Common myeloid progenitor, CD34-positive (primary cell): ENCODE data around the gene P2RX2.
A peak's percentile ranks its signal among the peaks of the same experiment; 100 is the strongest.

Experiments used
- CTCF ChIA-PET: fragments of 350-600 bp; sonication (Branson Sonifier 250); formaldehyde crosslinking; loops from one replicate; lab custom pipeline; 2021; ENCODE audit warnings: antibody characterized with exemption; lab: Charles Lee
- POLR2A ChIA-PET: fragments of 350-600 bp; sonication (Branson Sonifier 250); formaldehyde crosslinking; loops from one replicate; lab custom pipeline; 2021; ENCODE audit warnings: antibody characterized with exemption; lab: Charles Lee
- DNase-seq, 3 donors: peaks; one replicate each; pipeline versions ENCODE4 v3.0.0 to v3.0.0-alpha.2; 2013
- H3K27ac ChIP-seq, 2 experiments: 1 replicate in 1 of 2; 2 replicates in 1 of 2; pipeline ENCODE4 v1.7.0; 2013; ENCODE audit warnings: inconsistent platforms in 2 of 2, low read length in 2 of 2, mild to moderate bottlenecking in 2 of 2, low read depth in 1 of 2, moderate library complexity in 1 of 2; ENCODE audit not compliant: severe bottlenecking in 2 of 2, insufficient read depth in 1 of 2, poor library complexity in 1 of 2
- H3K27me3 ChIP-seq, 5 experiments: replicated peaks in 2 of 5; 1 replicate in 3 of 5; 2 replicates in 2 of 5; pipeline versions ENCODE4 v1.6.1 to v1.7.0; 2013; ENCODE audit warnings: low read length in 4 of 5, mild to moderate bottlenecking in 2 of 5, moderate library complexity in 2 of 5, inconsistent platforms in 1 of 5; ENCODE audit not compliant: insufficient read depth in 5 of 5, control insufficient read depth in 4 of 5
- H3K36me3 ChIP-seq, 4 experiments: 1 replicate in 2 of 4; 2 replicates in 2 of 4; pipeline versions ENCODE4 v1.6.1 to v1.7.0; 2013; ENCODE audit warnings: low read length in 3 of 4, control low read depth in 1 of 4, mild to moderate bottlenecking in 1 of 4; ENCODE audit not compliant: control insufficient read depth in 4 of 4, insufficient read depth in 4 of 4
- H3K4me1 ChIP-seq, 4 experiments: 1 replicate in 3 of 4; 2 replicates in 1 of 4; pipeline versions ENCODE4 v1.6.1 to v1.7.1; 2013; ENCODE audit warnings: low read length in 3 of 4, mild to moderate bottlenecking in 3 of 4, control low read depth in 1 of 4, inconsistent platforms in 1 of 4, moderate library complexity in 1 of 4; ENCODE audit not compliant: control insufficient read depth in 4 of 4, insufficient read depth in 4 of 4; ENCODE audit errors: control extremely low read depth in 1 of 4
- H3K4me3 ChIP-seq, 7 experiments: 1 replicate in 4 of 7; 2 replicates in 3 of 7; pipeline versions ENCODE4 v1.5.1 to v1.7.0; 2013; ENCODE audit warnings: mild to moderate bottlenecking in 7 of 7, low read length in 6 of 7, moderate library complexity in 6 of 7, inconsistent platforms in 2 of 7, low read depth in 2 of 7, control low read depth in 1 of 7; ENCODE audit not compliant: insufficient read depth in 4 of 7, control insufficient read depth in 1 of 7; ENCODE audit errors: extremely low read depth in 1 of 7
- H3K9me3 ChIP-seq, 5 experiments: 1 replicate in 4 of 5; 2 replicates in 1 of 5; pipeline versions ENCODE4 v1.6.1 to v1.7.1; 2013; ENCODE audit warnings: low read length in 4 of 5, mild to moderate bottlenecking in 2 of 5, inconsistent platforms in 1 of 5, low read depth in 1 of 5, moderate library complexity in 1 of 5; ENCODE audit not compliant: control insufficient read depth in 4 of 5, insufficient read depth in 2 of 5; ENCODE audit errors: control extremely low read depth in 1 of 5
- WGBS: methylation state at CpG from one replicate; pipeline ENCODE4 v1.1.5; 2013; ENCODE audit not compliant: insufficient coverage; 5-methylcytosine and 5-hydroxymethylcytosine counted together

The P2RX2 gene

DNA sequence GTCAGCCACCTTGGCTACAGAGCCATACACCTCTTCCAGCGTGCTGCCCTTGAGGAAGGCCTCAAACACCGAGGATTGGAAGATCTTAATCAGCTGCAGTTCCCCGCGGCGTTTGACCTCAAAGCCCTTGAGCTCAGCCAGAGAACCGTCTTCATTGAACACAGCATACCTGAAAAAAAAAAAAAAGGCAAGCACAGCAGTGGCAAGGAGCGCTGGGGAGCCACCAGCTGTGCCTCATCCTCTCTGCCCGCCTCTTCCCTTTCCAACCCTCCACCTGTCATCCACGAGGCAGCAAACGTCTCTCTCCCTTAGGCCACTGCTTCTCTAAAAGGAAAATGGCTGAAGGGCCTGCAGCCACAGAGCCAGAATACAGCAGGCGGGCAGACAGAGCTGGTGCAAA lies 42.4 kb downstream of the P2RX2 start:
- POLR2A ChIA-PET: interaction anchor here (0.6 kb wide), 1 partner anchor 19 kb away, joined by 3 read pairs; no protein-coding TSS in a partner anchor
- H3K27me3 ChIP-seq: no peaks in the 10 kb centered on the region
- CTCF ChIA-PET: interaction anchor here (0.9 to 2.0 kb wide), 3 partner anchors 9 to 25 kb away, joined by 3 to 4 read pairs (median 3); no protein-coding TSS in a partner anchor
- DNase-seq: no peak
- H3K36me3 ChIP-seq: peaks cover 0 to 91% (median 26%) of the 10 kb centered on the region in 4 experiments
- H3K9me3 ChIP-seq: no peaks in the 10 kb centered on the region
- peak overlapping the region; percentile 85 for H3K27ac ChIP-seq
- WGBS: 70% methylated on average over 7 of the region's 11 CpGs
- H3K4me1 ChIP-seq: peaks cover 13 to 88% (median 86%) of the 10 kb centered on the region in 4 experiments
- H3K4me3 ChIP-seq: no peak overlapping the region

DNA sequence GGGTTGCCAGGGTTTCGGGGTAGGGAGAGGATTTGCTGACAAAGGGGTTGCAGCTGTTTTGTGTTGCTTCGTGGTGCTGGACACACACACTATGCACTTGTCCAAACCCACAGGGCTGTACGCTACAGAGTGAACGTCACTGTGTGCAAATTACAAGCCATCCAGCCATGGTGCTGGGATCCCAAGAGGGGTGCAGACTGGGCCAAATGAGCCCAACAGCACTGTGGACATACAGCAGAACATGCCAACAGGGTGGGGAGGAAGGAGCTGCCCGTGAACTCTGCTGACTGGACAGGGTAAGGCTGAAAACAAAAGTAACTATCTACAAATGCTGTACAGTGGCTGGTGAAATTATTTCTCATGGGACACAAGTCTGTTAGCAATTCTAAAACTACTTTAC lies 43.4 kb downstream of the P2RX2 start:
- WGBS: 97% methylated on average over 4 of the region's 5 CpGs
- peak in 1 of 3 donors; percentile 31 for DNase-seq
- no peak overlapping the region for H3K4me3 ChIP-seq
- H3K36me3 ChIP-seq: peaks cover 0 to 93% (median 25%) of the 10 kb centered on the region in 4 experiments
- POLR2A ChIA-PET: no interaction called here
- peak overlapping the region in 1 of 2 experiments; percentile 19 for H3K27ac ChIP-seq
- peaks cover 13 to 90% (median 83%) of the 10 kb centered on the region in 4 experiments for H3K4me1 ChIP-seq
- CTCF ChIA-PET: interaction anchor here (1.0 to 2.0 kb wide), 2 partner anchors 10 to 26 kb away, joined by 3 to 4 read pairs; no protein-coding TSS in a partner anchor
- H3K27me3 ChIP-seq: no peaks in the 10 kb centered on the region
- no peaks in the 10 kb centered on the region for H3K9me3 ChIP-seq

DNA sequence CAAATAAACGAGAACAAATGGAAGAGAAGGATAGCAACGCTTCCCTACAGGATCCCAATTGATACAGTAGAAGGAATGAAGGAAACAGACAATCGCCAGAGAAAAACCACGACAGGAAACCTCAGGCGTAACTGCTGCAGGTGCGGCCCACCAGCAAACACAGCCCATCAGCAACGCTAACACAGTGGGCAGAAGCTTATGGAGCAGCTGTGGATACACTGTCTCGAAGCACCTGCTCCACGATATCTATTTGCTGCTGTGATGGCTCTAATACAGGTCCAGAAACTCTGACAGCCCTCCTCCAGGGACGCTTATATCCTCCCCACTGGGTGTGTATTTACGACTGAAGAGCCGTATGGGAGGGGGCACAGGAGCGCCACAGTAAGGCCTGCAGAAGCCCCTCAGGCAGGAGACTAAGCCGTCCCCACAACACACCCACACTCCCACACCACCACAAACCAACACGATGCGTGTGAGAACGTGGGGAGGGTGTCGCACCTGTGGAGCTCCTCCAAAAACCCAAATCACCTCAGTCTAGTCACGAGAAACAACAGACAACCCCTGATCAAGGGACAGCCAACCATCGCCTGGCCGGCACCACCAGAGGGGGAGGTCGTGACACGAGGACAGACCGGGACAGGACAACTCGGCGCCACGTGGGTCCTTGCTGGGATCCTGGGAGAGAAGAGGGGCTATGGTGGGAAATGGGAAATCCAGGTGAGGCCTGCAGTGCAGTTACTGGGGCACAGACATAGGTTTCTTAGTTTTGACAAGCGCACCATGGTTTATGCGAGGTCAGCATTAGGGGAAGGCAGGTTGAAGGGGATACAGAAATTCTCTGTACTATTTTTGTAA lies 44.6 kb downstream of the P2RX2 start:
- Histone ChIP-seq H3K9me3 (no peaks in the 10 kb centered on the region), H3K27me3 (no peaks in the 10 kb centered on the region), H3K4me1 (peaks cover 5 to 78% (median 72%) of the 10 kb centered on the region in 4 experiments), H3K36me3 (peaks cover 2 to 92% (median 29%) of the 10 kb centered on the region in 4 experiments), H3K27ac (peak overlapping the region; percentile 11 to 19), H3K4me3 (peak overlapping the region in 4 of 7 experiments; percentile 14 to 29 (median 29))
- DNase-seq: peak in 2 of 3 donors; percentile 38 to 49
- ChIA-PET CTCF (interaction anchor here (0.6 to 1.9 kb wide), 3 partner anchors 13 to 105 kb away, joined by 3 to 8 read pairs (median 4); no protein-coding TSS in a partner anchor), POLR2A (interaction anchor here (0.5 to 1.2 kb wide), 3 partner anchors 20 to 58 kb away, joined by 3 to 4 read pairs (median 3); partner anchors contain the start of gene PGAM5)
- 56% methylated on average over 21 of the region's 29 CpGs for WGBS

DNA sequence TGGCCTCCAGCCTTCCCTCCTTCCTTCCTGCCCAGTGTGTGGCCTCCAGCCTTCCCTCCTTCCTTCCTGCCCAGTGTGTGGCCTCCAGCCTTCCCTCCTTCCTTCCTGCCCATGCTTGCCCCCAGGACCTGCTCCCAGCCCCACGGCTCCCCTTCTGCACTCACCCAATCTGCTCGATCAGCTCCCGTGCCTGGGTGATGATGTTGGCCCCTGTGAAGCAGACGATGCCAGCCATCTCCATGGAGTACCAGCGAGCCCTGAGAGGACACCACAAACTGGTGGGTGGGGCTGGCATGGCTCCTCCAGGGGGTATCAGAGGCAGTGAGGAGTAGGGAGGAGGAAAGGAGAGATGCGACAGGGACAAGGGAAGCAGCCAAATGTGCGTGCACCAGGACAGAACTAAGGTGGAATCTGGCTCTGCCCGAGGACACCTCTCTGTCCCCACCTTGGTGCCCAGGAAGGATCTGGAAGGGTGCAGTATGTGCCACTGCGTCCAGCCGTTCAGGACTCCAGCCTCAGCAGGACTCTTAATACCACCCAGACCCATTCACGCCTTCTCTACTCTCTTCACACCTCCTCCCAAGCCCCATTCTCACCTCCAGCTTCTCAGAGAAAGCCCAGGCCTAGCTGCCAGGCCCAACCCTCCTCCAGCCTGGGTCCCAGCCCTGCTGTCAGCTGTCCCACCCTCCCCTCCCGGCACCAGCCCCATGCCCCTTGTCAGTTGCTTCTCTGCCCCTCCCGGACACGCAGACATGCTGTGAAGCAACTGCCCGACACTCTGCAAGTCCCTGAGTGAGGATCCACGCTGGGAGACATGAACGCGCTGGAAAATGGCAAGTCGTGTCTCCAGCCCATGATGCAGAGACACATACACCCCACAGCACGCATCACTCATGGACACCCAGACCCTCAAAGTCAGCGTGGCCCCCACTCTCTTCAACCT lies 45.9 kb downstream of the P2RX2 start:
- Histone ChIP-seq H3K27me3 (no peaks in the 10 kb centered on the region), H3K27ac (no peak overlapping the region), H3K36me3 (peaks cover 2 to 96% (median 33%) of the 10 kb centered on the region in 4 experiments), H3K4me3 (peak overlapping the region in 3 of 7 experiments; percentile 10 to 29 (median 29)), H3K4me1 (peaks cover 2 to 65% (median 58%) of the 10 kb centered on the region in 4 experiments), H3K9me3 (no peaks in the 10 kb centered on the region)
- ChIA-PET POLR2A (interaction anchor here (1.2 kb wide), 1 partner anchor 46 kb away, joined by 4 read pairs; the partner anchor contains the start of gene PGAM5), CTCF (interaction anchor here (1.0 to 1.9 kb wide), 5 partner anchors 12 to 45 kb away, joined by 3 to 8 read pairs (median 4); no protein-coding TSS in a partner anchor)
- DNase-seq: no peak
- WGBS: 91% methylated on average over 12 of the region's 21 CpGs

DNA sequence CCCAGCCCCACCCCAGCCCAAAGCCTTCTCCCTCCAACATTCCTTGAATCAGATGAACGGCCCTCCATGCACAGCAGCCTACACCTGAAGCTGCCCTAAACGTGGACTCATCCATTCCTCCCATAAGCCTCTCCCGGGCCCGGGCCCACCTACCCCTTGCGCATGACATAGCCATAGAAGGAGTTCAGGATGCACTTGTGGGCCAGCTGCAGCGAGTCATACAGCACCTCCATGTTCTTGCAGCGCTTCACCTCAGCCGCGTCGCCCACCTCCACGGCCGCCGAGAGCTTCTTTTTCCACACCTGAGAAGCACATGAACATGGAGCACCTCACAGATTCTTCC lies 46.5 kb downstream of the P2RX2 start:
- Histone ChIP-seq H3K27ac (no peak overlapping the region), H3K4me1 (peaks cover 2 to 59% (median 52%) of the 10 kb centered on the region in 4 experiments), H3K9me3 (no peaks in the 10 kb centered on the region), H3K36me3 (peaks cover 2 to 94% (median 36%) of the 10 kb centered on the region in 4 experiments), H3K4me3 (no peak overlapping the region), H3K27me3 (no peaks in the 10 kb centered on the region)
- 99% methylated on average over 10 of the region's 13 CpGs for WGBS
- CTCF ChIA-PET: interaction anchor here (1.0 to 1.5 kb wide), 3 partner anchors 12 to 45 kb away, joined by 3 to 4 read pairs (median 4); no protein-coding TSS in a partner anchor
- POLR2A ChIA-PET: no interaction called here
- no peak for DNase-seq

DNA sequence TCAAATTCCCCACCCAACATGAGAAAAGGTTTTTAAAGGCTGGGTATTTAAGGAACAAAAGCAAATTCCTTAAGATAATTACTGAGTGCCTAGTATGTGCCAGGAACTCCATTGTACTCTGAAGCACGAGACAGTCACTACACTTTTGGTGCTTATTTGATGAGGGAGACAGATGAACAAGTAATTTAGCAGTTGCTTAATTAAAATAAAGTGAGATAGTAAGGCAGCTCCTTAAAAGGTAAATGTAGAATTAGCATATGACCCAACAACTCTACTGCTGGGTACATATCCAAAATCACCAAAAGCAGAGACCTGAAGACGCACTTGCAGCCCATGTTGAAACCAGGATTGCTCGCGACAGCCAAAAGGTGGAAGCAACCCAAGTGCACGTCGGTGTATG lies 47.2 kb downstream of the P2RX2 start:
- ChIA-PET POLR2A (no interaction called here), CTCF (interaction anchor here (1.0 to 1.3 kb wide), 2 partner anchors 11 to 44 kb away, joined by 4 read pairs; no protein-coding TSS in a partner anchor)
- H3K9me3 ChIP-seq: no peaks in the 10 kb centered on the region
- H3K27me3 ChIP-seq: no peaks in the 10 kb centered on the region
- no peak overlapping the region for H3K27ac ChIP-seq
- peaks cover 2 to 52% (median 45%) of the 10 kb centered on the region in 4 experiments for H3K4me1 ChIP-seq
- DNase-seq: no peak
- H3K4me3 ChIP-seq: no peak overlapping the region
- H3K36me3 ChIP-seq: peaks cover 4 to 90% (median 34%) of the 10 kb centered on the region in 4 experiments
- 100% methylated on average over 4 of the region's 6 CpGs for WGBS
